SK-N-MC (cell line): ENCODE measurements around the gene RBM20.

Source experiments
- DNase-seq: peaks from one replicate; pipeline ENCODE4 v3.0.0-alpha.2; 2011; ENCODE audit warnings: low read depth, low spot score
- H3K27ac ChIP-seq: fragments of 200-600 bp; sonication (generic); 2 replicates; pipeline ENCODE4 v1.5.1; 2016; ENCODE audit warnings: mixed run types
- H3K36me3 ChIP-seq: fragments of 200-600 bp; sonication (generic); 2 replicates; pipeline ENCODE4 v1.6.1; 2017; ENCODE audit warnings: antibody characterized with exemption, low read length, mixed read lengths; ENCODE audit not compliant: insufficient read depth
- H3K4me3 ChIP-seq: fragments of 200-600 bp; sonication (generic); 2 replicates; pipeline ENCODE4 v1.5.1; 2016
- H3K9ac ChIP-seq: fragments of 200-600 bp; sonication (generic); 2 replicates; pipeline ENCODE4 v1.8.0; 2017; ENCODE audit warnings: mixed run types, mixed read lengths; ENCODE audit not compliant: insufficient read length
- H3K9me3 ChIP-seq: fragments of 200-600 bp; sonication (generic); 2 replicates; pipeline ENCODE4 v1.6.1; 2017; ENCODE audit warnings: low read depth, mild to moderate bottlenecking, antibody characterized with exemption, low read length, moderate library complexity, mixed read lengths
- EZH2 ChIP-seq: fragments of 200-600 bp; sonication (generic); IDR thresholded peaks from one replicate; pipeline ENCODE4 v1.6.1; 2017; ENCODE audit warnings: antibody characterized with exemption
- FOXP2 ChIP-seq: optimal IDR thresholded peaks from 2 replicates; pipeline ENCODE3; 2011; ENCODE audit warnings: mild to moderate bottlenecking, moderate library complexity; ENCODE audit not compliant: insufficient read depth; ENCODE audit errors: extremely low read length, control extremely low read depth
- POLR2AphosphoS5 ChIP-seq: IDR thresholded peaks from 2 replicates; pipeline ENCODE4 v1.6.1; 2012; ENCODE audit warnings: mild to moderate bottlenecking, low read depth, low read length, borderline replicate concordance

The RBM20 gene

GRCh38 chr10:110710621-110711020 lies 66.5 kb downstream of the RBM20 start:
- H3K9me3 ChIP-seq = no peaks in the 10 kb centered on the region
- no peak overlapping the region for H3K27ac ChIP-seq
- DNase-seq = no peak
- no peak for TF ChIP-seq EZH2
- TF ChIP-seq POLR2AphosphoS5 = no peak
- H3K9ac ChIP-seq = no peak overlapping the region
- no peaks in the 10 kb centered on the region for H3K36me3 ChIP-seq
- H3K4me3 ChIP-seq = no peak overlapping the region

DNA sequence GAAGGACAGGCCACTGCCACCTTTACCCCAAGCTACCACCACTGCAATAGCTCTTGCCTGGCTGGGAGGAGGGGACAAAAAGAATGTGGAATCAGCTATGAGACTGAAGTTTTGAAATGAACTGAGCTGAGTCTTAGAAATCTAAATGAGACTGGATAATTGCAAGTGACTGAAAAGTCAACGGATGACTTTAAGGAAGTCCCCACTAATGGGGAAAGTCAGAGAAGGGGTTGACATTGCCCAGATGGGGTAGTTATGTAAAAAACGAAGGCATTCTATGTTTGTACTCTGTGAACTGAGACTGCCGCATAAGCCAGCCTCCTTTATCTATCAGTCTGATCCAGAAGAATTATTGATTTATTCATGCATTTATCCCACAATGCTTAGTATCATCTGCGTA lies 67.2 kb downstream of the RBM20 start:
- no peak for TF ChIP-seq EZH2
- no peak for TF ChIP-seq FOXP2
- no peak for TF ChIP-seq POLR2AphosphoS5
- no peak overlapping the region for H3K27ac ChIP-seq
- no peak overlapping the region for H3K4me3 ChIP-seq
- no peaks in the 10 kb centered on the region for H3K36me3 ChIP-seq
- no peak overlapping the region for H3K9ac ChIP-seq
- no peak for DNase-seq
- no peaks in the 10 kb centered on the region for H3K9me3 ChIP-seq

DNA sequence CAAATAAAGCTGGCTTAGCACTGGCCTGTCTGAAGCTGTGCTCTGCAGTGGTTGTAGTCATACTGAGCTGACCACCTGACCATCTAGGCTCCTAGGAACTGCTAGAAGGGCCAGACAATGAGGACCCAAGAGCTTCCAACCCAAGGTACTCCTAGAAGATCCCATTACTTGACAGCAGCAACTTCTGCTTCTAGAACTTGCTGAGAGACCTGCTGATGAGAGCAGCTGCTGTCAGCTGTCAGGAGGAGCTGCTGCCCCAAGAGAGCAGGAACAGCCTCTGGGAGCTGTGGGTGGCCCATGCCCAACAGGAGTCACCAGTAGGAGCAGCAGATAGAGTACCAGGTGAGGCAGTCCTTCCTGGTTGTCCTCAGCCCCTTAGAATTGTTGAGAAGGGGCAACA lies 70.2 kb downstream of the RBM20 start:
- Histone ChIP-seq H3K36me3 (no peaks in the 10 kb centered on the region), H3K9ac (no peak overlapping the region), H3K9me3 (no peaks in the 10 kb centered on the region), H3K27ac (no peak overlapping the region), H3K4me3 (no peak overlapping the region)
- DNase-seq = no peak
- TF ChIP-seq FOXP2 (no peak), EZH2 (no peak), POLR2AphosphoS5 (no peak)

GRCh38 chr10:110717781-110718589 lies 73.8 kb downstream of the RBM20 start:
- no peak overlapping the region for H3K9ac ChIP-seq
- H3K27ac ChIP-seq = no peak overlapping the region
- H3K4me3 ChIP-seq = no peak overlapping the region
- no peaks in the 10 kb centered on the region for H3K36me3 ChIP-seq
- TF ChIP-seq FOXP2 (no peak), POLR2AphosphoS5 (no peak), EZH2 (no peak)
- H3K9me3 ChIP-seq = no peaks in the 10 kb centered on the region
- no peak for DNase-seq

GRCh38 chr10:110721406-110722038 lies 77.4 kb downstream of the RBM20 start:
- H3K4me3 ChIP-seq = no peak overlapping the region
- no peak for DNase-seq
- H3K9ac ChIP-seq = no peak overlapping the region
- TF ChIP-seq EZH2 = no peak
- TF ChIP-seq POLR2AphosphoS5 = no peak
- TF ChIP-seq FOXP2 = no peak
- no peaks in the 10 kb centered on the region for H3K36me3 ChIP-seq
- H3K27ac ChIP-seq = no peak overlapping the region
- no peaks in the 10 kb centered on the region for H3K9me3 ChIP-seq

DNA sequence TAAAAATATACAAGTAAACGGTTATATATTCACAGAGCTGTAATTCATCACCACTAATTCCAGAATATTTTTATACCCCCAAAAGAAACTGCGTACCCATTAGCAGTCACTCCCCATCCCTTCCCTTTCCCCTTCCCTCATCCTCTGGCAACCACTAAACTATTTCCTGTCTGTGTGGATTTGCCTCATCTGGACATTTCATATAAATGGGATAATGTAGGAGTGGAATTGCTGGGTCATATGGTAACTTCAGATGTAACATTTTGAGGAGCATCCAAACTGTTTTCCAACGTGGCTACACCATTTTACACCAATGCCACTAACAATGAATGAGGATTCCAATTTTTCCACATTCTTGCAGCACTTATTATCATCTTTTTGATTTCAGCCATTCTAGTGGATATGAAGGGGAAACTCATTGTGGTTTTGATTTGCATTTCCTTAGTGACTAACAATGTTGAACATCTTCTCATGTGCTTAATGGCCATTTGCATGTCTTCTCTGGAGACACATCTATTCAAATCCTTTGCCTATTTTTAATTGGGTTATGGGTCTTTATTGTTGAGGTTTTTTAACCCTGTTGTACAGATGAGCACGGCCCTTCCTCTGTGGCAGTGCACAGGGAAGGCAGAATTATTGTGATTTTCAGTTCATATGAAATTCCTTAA lies 79.2 kb downstream of the RBM20 start:
- no peak overlapping the region for H3K9ac ChIP-seq
- H3K27ac ChIP-seq = no peak overlapping the region
- TF ChIP-seq EZH2 = no peak
- no peak for TF ChIP-seq FOXP2
- no peak for TF ChIP-seq POLR2AphosphoS5
- H3K9me3 ChIP-seq = no peaks in the 10 kb centered on the region
- H3K4me3 ChIP-seq = no peak overlapping the region
- no peak for DNase-seq
- no peaks in the 10 kb centered on the region for H3K36me3 ChIP-seq

- Histone ChIP-seq H3K4me3 (no peak overlapping the region), H3K9me3 (no peaks in the 10 kb centered on the region), H3K9ac (no peak overlapping the region), H3K27ac (no peak overlapping the region), H3K36me3 (no peaks in the 10 kb centered on the region)
- TF ChIP-seq POLR2AphosphoS5 = no peak
- TF ChIP-seq EZH2 = no peak
- TF ChIP-seq FOXP2 = no peak
- DNase-seq = no peak
These were observed 80.2 kb downstream of the RBM20 start for GRCh38 chr10:110724116-110724921.

DNA sequence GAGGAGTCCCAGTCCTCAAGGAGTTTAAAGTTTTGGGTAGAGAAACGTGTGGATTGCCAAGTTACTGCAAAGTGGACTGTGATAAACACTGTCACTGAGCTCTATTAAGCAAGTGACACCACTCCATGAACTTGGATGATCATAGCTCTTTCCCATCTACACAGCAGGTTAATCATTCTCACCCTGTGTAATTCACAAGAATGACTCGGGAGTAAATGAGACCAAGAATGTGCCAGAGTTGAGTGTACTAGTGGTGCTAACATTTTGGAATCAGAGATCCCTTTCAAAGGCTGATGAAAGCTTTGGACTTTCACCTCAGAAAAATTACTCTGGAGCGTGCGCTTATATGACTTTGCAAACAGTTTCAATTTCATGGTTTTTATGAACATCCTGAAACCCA lies 80.8 kb downstream of the RBM20 start:
- no peak overlapping the region for H3K9ac ChIP-seq
- TF ChIP-seq POLR2AphosphoS5 (no peak), FOXP2 (no peak), EZH2 (no peak)
- H3K4me3 ChIP-seq = no peak overlapping the region
- H3K9me3 ChIP-seq = no peaks in the 10 kb centered on the region
- no peaks in the 10 kb centered on the region for H3K36me3 ChIP-seq
- H3K27ac ChIP-seq = no peak overlapping the region
- DNase-seq = no peak
